ENCODE measurements around the gene ALX4.

The ALX4 gene

DNA sequence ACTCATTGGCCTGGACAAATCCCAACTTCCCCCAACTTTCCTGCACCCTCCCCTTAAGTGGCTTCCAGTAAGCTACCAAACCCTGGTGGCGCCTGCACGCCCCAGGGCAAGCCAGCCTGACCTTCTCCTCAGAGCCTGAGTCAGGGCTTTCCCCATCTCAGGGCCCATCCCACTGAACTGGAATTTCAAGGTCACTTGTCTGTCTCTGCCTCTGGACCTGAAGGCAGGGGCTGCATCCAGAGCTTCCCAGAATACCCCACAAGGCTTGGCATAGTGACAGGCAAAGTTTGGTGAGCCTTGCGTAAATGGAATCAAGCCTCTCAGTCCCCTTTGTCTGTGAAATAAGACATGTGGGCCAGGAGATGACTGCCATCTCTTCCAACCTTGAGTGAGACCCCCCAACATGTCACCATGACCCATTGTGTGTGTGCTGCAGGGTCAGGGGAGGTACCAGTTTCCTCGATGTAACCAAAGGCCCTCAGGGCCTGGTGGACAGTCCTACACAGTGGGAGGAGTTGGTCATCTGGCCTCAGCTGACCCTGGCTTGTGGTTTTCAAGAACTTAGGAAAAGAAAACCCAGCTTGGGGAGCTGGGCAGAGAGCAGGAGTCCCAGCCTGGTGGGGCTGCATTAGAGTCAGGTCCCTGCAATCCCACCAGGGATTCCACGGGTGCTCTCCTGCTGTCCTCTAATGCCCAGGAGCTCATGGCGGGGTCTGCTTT, 8.9 kb downstream of the ALX4 start:
- Histone ChIP-seq H3K79me1 (ENCODE audit: low read length) (no peaks in the 10 kb centered on the region), H3K9ac (ENCODE audit: low read length) (no peak overlapping the region), H2BK120ac (ENCODE audit: low read depth, low read length) (no peak overlapping the region), H3K79me2 (ENCODE audit: control insufficient read depth, insufficient read depth, low read length) (no peaks in the 10 kb centered on the region), H3K4ac (ENCODE audit: low read depth, low read length) (no peak overlapping the region), H4K5ac (ENCODE audit: low read length) (no peak overlapping the region), H3K56ac (ENCODE audit: low read length) (no peak overlapping the region), H3K36me3 (ENCODE audit: control insufficient read depth, insufficient read depth, low read length) (no peaks in the 10 kb centered on the region), H2BK15ac (replicated peaks; ENCODE audit: low read depth) (no peak overlapping the region), H3K4me3 (ENCODE audit: low read length) (no peak overlapping the region), H4K8ac (ENCODE audit: low read depth, low read length) (no peak overlapping the region), H3K18ac (ENCODE audit: low read length) (no peak overlapping the region), H3K4me2 (ENCODE audit: low read length) (no peak overlapping the region), H3K4me1 (ENCODE audit: control insufficient read depth, low read depth, low read length) (no peaks in the 10 kb centered on the region), H3K27ac (ENCODE audit: low read depth, low read length) (no peak overlapping the region), H3K23ac (ENCODE audit: low read length) (no peak overlapping the region), H3K27me3 (ENCODE audit: insufficient read depth, low read length, poor library complexity) (peaks cover 41% of the 10 kb centered on the region), H2BK5ac (ENCODE audit: low read length) (no peak overlapping the region), H2AK5ac (ENCODE audit: low read length) (no peak overlapping the region)
- WGBS (ENCODE audit: extremely low coverage, insufficient coverage, low lambda C conversion rate), result no CpG with 5 or more reads among the region's 6 CpGs
- DNase-seq, result no peak

DNA sequence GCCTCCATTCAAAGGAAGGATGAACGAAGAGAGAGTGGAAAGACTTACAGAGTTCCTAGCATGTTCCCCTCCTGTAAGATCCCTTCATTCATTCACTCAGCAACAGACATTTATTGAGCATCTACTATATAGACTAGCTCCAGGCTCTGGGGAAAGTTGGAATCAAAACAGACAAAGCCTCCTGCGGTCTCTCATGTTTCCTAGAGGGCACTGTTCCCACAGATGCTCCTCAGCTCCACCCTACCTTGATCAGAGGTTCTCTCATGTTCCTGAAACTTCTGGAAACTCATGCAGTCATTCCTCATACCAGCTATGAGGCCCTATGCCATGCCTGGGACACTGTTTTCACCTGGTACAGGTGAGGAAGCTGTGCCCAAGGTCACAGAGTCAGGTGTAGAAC, 11.1 kb downstream of the ALX4 start:
- WGBS (ENCODE audit: extremely low coverage, insufficient coverage, low lambda C conversion rate), result no CpG with 5 or more reads among the region's 2 CpGs
- no peak for DNase-seq
- Histone ChIP-seq H3K27ac (ENCODE audit: low read depth, low read length) (no peak overlapping the region), H2AK5ac (ENCODE audit: low read length) (no peak overlapping the region), H2BK120ac (ENCODE audit: low read depth, low read length) (no peak overlapping the region), H2BK15ac (replicated peaks; ENCODE audit: low read depth) (no peak overlapping the region), H3K79me2 (ENCODE audit: control insufficient read depth, insufficient read depth, low read length) (no peaks in the 10 kb centered on the region), H3K4me2 (ENCODE audit: low read length) (no peak overlapping the region), H3K23ac (ENCODE audit: low read length) (no peak overlapping the region), H3K79me1 (ENCODE audit: low read length) (no peaks in the 10 kb centered on the region), H3K27me3 (ENCODE audit: insufficient read depth, low read length, poor library complexity) (peaks cover 21% of the 10 kb centered on the region), H3K4me1 (ENCODE audit: control insufficient read depth, low read depth, low read length) (no peaks in the 10 kb centered on the region), H3K4ac (ENCODE audit: low read depth, low read length) (no peak overlapping the region), H3K18ac (ENCODE audit: low read length) (no peak overlapping the region), H4K8ac (ENCODE audit: low read depth, low read length) (no peak overlapping the region), H3K4me3 (ENCODE audit: low read length) (no peak overlapping the region), H3K36me3 (ENCODE audit: control insufficient read depth, insufficient read depth, low read length) (no peaks in the 10 kb centered on the region), H4K5ac (ENCODE audit: low read length) (no peak overlapping the region), H3K9ac (ENCODE audit: low read length) (no peak overlapping the region), H3K56ac (ENCODE audit: low read length) (no peak overlapping the region), H2BK5ac (ENCODE audit: low read length) (no peak overlapping the region)

- no peak overlapping the region for H3K56ac ChIP-seq (ENCODE audit: low read length)
- H2AK5ac ChIP-seq (ENCODE audit: low read length), result no peak overlapping the region
- no peak overlapping the region for H3K23ac ChIP-seq (ENCODE audit: low read length)
- H3K27me3 ChIP-seq (ENCODE audit: insufficient read depth, low read length, poor library complexity), result no peaks in the 10 kb centered on the region
- WGBS (ENCODE audit: extremely low coverage, insufficient coverage, low lambda C conversion rate), result no CpG with 5 or more reads among the region's 4 CpGs
- no peak overlapping the region for H2BK5ac ChIP-seq (ENCODE audit: low read length)
- H2BK15ac ChIP-seq (replicated peaks; ENCODE audit: low read depth), result no peak overlapping the region
- H3K27ac ChIP-seq (ENCODE audit: low read depth, low read length), result no peak overlapping the region
- H4K8ac ChIP-seq (ENCODE audit: low read depth, low read length), result no peak overlapping the region
- H3K9ac ChIP-seq (ENCODE audit: low read length), result no peak overlapping the region
- H3K4me1 ChIP-seq (ENCODE audit: control insufficient read depth, low read depth, low read length), result no peaks in the 10 kb centered on the region
- H3K36me3 ChIP-seq (ENCODE audit: control insufficient read depth, insufficient read depth, low read length), result no peaks in the 10 kb centered on the region
- H2BK120ac ChIP-seq (ENCODE audit: low read depth, low read length), result no peak overlapping the region
- H3K79me2 ChIP-seq (ENCODE audit: control insufficient read depth, insufficient read depth, low read length), result no peaks in the 10 kb centered on the region
- no peak overlapping the region for H4K5ac ChIP-seq (ENCODE audit: low read length)
- no peak overlapping the region for H3K4me2 ChIP-seq (ENCODE audit: low read length)
- DNase-seq, result no peak
- H3K18ac ChIP-seq (ENCODE audit: low read length), result no peak overlapping the region
- no peak overlapping the region for H3K4ac ChIP-seq (ENCODE audit: low read depth, low read length)
- H3K4me3 ChIP-seq (ENCODE audit: low read length), result no peak overlapping the region
- H3K79me1 ChIP-seq (ENCODE audit: low read length), result no peaks in the 10 kb centered on the region
Measured at GRCh38 chr11:44290208-44290607, 19.7 kb downstream of the ALX4 start.

DNA sequence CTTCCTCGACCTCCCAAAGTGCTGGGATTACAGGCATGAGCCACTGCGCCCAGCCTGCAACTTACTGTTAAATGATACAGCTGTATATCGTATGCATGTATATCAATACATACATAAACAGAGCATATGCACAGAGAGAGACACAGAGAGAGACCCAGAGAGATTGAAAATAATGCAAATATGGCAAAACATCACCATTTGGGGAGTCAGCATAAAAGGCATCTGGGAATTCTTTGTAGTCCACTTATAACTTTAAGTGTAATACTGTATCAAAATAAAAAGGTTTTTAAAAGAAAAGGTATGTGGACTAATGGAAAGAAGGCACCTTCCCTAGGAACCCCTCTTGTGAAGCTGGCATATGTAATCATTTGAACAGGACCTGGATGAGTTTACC, 21.8 kb downstream of the ALX4 start:
- no CpG with 5 or more reads among the region's 3 CpGs for WGBS (ENCODE audit: extremely low coverage, insufficient coverage, low lambda C conversion rate)
- H3K4me3 ChIP-seq (ENCODE audit: low read length), result no peak overlapping the region
- no peak overlapping the region for H3K23ac ChIP-seq (ENCODE audit: low read length)
- no peak overlapping the region for H4K8ac ChIP-seq (ENCODE audit: low read depth, low read length)
- H3K79me1 ChIP-seq (ENCODE audit: low read length), result no peaks in the 10 kb centered on the region
- H3K4ac ChIP-seq (ENCODE audit: low read depth, low read length), result no peak overlapping the region
- no peak overlapping the region for H3K9ac ChIP-seq (ENCODE audit: low read length)
- no peak overlapping the region for H3K4me2 ChIP-seq (ENCODE audit: low read length)
- no peaks in the 10 kb centered on the region for H3K27me3 ChIP-seq (ENCODE audit: insufficient read depth, low read length, poor library complexity)
- no peaks in the 10 kb centered on the region for H3K4me1 ChIP-seq (ENCODE audit: control insufficient read depth, low read depth, low read length)
- H2BK120ac ChIP-seq (ENCODE audit: low read depth, low read length), result no peak overlapping the region
- no peak overlapping the region for H3K56ac ChIP-seq (ENCODE audit: low read length)
- H2AK5ac ChIP-seq (ENCODE audit: low read length), result no peak overlapping the region
- H3K27ac ChIP-seq (ENCODE audit: low read depth, low read length), result no peak overlapping the region
- H2BK15ac ChIP-seq (replicated peaks; ENCODE audit: low read depth), result no peak overlapping the region
- no peaks in the 10 kb centered on the region for H3K36me3 ChIP-seq (ENCODE audit: control insufficient read depth, insufficient read depth, low read length)
- H2BK5ac ChIP-seq (ENCODE audit: low read length), result no peak overlapping the region
- H3K18ac ChIP-seq (ENCODE audit: low read length), result no peak overlapping the region
- no peak overlapping the region for H4K5ac ChIP-seq (ENCODE audit: low read length)
- DNase-seq, result no peak
- no peaks in the 10 kb centered on the region for H3K79me2 ChIP-seq (ENCODE audit: control insufficient read depth, insufficient read depth, low read length)

- Histone ChIP-seq H2AK5ac (ENCODE audit: low read length) (no peak overlapping the region), H3K4me1 (ENCODE audit: control insufficient read depth, low read depth, low read length) (no peaks in the 10 kb centered on the region)
Measured at GRCh38 chr11:44286911-44287310, 23.0 kb downstream of the ALX4 start.

More at GRCh38 chr11:44286911-44287310, 23.0 kb downstream of the ALX4 start:
- Histone ChIP-seq H3K23ac (ENCODE audit: low read length) (no peak overlapping the region), H3K36me3 (ENCODE audit: control insufficient read depth, insufficient read depth, low read length) (no peaks in the 10 kb centered on the region), H4K5ac (ENCODE audit: low read length) (no peak overlapping the region), H4K8ac (ENCODE audit: low read depth, low read length) (no peak overlapping the region), H3K4ac (ENCODE audit: low read depth, low read length) (no peak overlapping the region), H3K79me1 (ENCODE audit: low read length) (no peaks in the 10 kb centered on the region), H3K27me3 (ENCODE audit: insufficient read depth, low read length, poor library complexity) (no peaks in the 10 kb centered on the region), H3K56ac (ENCODE audit: low read length) (no peak overlapping the region), H2BK15ac (replicated peaks; ENCODE audit: low read depth) (no peak overlapping the region), H2BK120ac (ENCODE audit: low read depth, low read length) (no peak overlapping the region), H3K9ac (ENCODE audit: low read length) (no peak overlapping the region), H3K4me3 (ENCODE audit: low read length) (no peak overlapping the region), H3K27ac (ENCODE audit: low read depth, low read length) (no peak overlapping the region), H3K79me2 (ENCODE audit: control insufficient read depth, insufficient read depth, low read length) (no peaks in the 10 kb centered on the region), H3K18ac (ENCODE audit: low read length) (no peak overlapping the region), H2BK5ac (ENCODE audit: low read length) (no peak overlapping the region), H3K4me2 (ENCODE audit: low read length) (no peak overlapping the region)
- no peak for DNase-seq
- WGBS (ENCODE audit: extremely low coverage, insufficient coverage, low lambda C conversion rate), result no CpG with 5 or more reads among the region's 11 CpGs
